Fibroblast of mammary gland (primary cell): ENCODE measurements around the gene EIF3A.

Source experiments
- DNase-seq: peaks from one replicate; pipeline ENCODE4 v3.0.0-alpha.2; 2010; ENCODE audit warnings: low read depth
- H3K4me3 ChIP-seq: 2 replicates; pipeline ENCODE4 v1.5.1; 2011; ENCODE audit warnings: low read depth, mild to moderate bottlenecking, low read length, moderate library complexity; ENCODE audit not compliant: control insufficient read depth
- CTCF ChIP-seq: conservative IDR thresholded peaks from 2 replicates; pipeline ENCODE4 v1.5.1; 2011; ENCODE audit warnings: low read depth, low read length, inconsistent platforms; ENCODE audit not compliant: control insufficient read depth, insufficient read depth

Gene EIF3A

GRCh38 chr10:119003572-119004289, 76.9 kb downstream of the EIF3A start:
- no peak overlapping the region for H3K4me3 ChIP-seq
- no peak for DNase-seq
- TF ChIP-seq CTCF: no peak

GRCh38 chr10:119001717-119002500, 78.7 kb downstream of the EIF3A start:
- no peak for TF ChIP-seq CTCF
- DNase-seq: no peak
- H3K4me3 ChIP-seq: no peak overlapping the region

- TF ChIP-seq CTCF: no peak
- H3K4me3 ChIP-seq: no peak overlapping the region
- no peak for DNase-seq
Observed at GRCh38 chr10:118998183-118998582, 82.4 kb downstream of the EIF3A start.

- no peak overlapping the region for H3K4me3 ChIP-seq
- DNase-seq: no peak
- no peak for TF ChIP-seq CTCF
Observed at GRCh38 chr10:118997379-118997778, 83.2 kb downstream of the EIF3A start.

- no peak for DNase-seq
- H3K4me3 ChIP-seq: no peak overlapping the region
- no peak for TF ChIP-seq CTCF
Observed at GRCh38 chr10:118995739-118996138, 84.9 kb downstream of the EIF3A start.

- no peak overlapping the region for H3K4me3 ChIP-seq
- no peak for TF ChIP-seq CTCF
- DNase-seq: no peak
Observed at GRCh38 chr10:118994321-118994720, 86.3 kb downstream of the EIF3A start.
